Mucosa of descending colon (tissue), 3 donors: ENCODE data around the gene WDR19. TPM values are rescaled to one million over a fixed set of nuclear protein-coding genes. Genes with fewer than 3 reads are reported as not detected.

Experiments used
- ATAC-seq: fragments of 200-7000 bp; cut with Tn5 transposase; one replicate; pipeline ENCODE4 v1.9.1; 2020; ENCODE audit warnings: mild to moderate bottlenecking, moderate library complexity
- DNase-seq, 3 donors: peaks; one replicate each; pipeline ENCODE4 v3.0.0-alpha.2; 2020
- H3K36me3 ChIP-seq: fragments of 200-600 bp; one replicate; pipeline ENCODE4 v1.8.0; 2021; ENCODE audit warnings: low read depth, mild to moderate bottlenecking
- H3K4me1 ChIP-seq: fragments of 200-600 bp; one replicate; pipeline ENCODE4 v1.8.0; 2021; ENCODE audit warnings: low read depth, mild to moderate bottlenecking
- H3K4me3 ChIP-seq: fragments of 200-600 bp; one replicate; pipeline ENCODE4 v1.8.0; 2021; ENCODE audit warnings: mild to moderate bottlenecking
- H3K9me3 ChIP-seq: fragments of 200-600 bp; one replicate; pipeline ENCODE4 v1.8.0; 2021; ENCODE audit warnings: mild to moderate bottlenecking
- intact Hi-C, 2 donors: fragments of 100-400 bp; cut with DNase I in 1 of 2; cut with micrococcal nuclease in 1 of 2; formaldehyde crosslinking; loops; one replicate each; pipeline versions ENCODE4 v1.11.0 to v1.11.1; 2022; cut with DNase I, micrococcal nuclease
- total RNA-seq, 3 donors: library from RNA; stranded (reverse); fragmentation: NEBNext Ultra II Directional in 2 of 3; extraction: Animal tissue kit (Norgen Biotek cat#: 25700) in 2 of 3; gene quantifications; one replicate each; pipeline versions ENCODE4 v1.2.1 to v1.2.4, GENCODE V29; 2021 to 2023
- TF ChIP-seq, protein P1 (sequence below): fragments of 200-600 bp; IDR thresholded peaks from one replicate; pipeline ENCODE4 v1.8.0; 2022; ENCODE audit warnings: antibody characterized with exemption, mild to moderate bottlenecking
- donor health status: DM: no; HTN: no; CAD: no; lungs with moderate emphysema.
- donor health status: DM: no; HTN: no; CAD: no.
- donor health status: DM: no; HTN: yes; CAD: no.

WDR19 gene
- total RNA-seq, 3 donors from 2014 or later, result 6.7 to 29.5 (median 12.0) TPM

- TF ChIP-seq, protein P1, sequence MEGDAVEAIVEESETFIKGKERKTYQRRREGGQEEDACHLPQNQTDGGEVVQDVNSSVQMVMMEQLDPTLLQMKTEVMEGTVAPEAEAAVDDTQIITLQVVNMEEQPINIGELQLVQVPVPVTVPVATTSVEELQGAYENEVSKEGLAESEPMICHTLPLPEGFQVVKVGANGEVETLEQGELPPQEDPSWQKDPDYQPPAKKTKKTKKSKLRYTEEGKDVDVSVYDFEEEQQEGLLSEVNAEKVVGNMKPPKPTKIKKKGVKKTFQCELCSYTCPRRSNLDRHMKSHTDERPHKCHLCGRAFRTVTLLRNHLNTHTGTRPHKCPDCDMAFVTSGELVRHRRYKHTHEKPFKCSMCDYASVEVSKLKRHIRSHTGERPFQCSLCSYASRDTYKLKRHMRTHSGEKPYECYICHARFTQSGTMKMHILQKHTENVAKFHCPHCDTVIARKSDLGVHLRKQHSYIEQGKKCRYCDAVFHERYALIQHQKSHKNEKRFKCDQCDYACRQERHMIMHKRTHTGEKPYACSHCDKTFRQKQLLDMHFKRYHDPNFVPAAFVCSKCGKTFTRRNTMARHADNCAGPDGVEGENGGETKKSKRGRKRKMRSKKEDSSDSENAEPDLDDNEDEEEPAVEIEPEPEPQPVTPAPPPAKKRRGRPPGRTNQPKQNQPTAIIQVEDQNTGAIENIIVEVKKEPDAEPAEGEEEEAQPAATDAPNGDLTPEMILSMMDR, result no peak
- H3K4me1 ChIP-seq, result no peaks in the 10 kb centered on the region
- no peak overlapping the region for H3K4me3 ChIP-seq
- intact Hi-C loops, result no loop called here
- H3K36me3 ChIP-seq, result no peaks in the 10 kb centered on the region
- no peaks in the 10 kb centered on the region for H3K9me3 ChIP-seq
- DNase-seq (no peak), ATAC-seq (no peak)
These were observed 130.5 kb downstream of the WDR19 start for GRCh38 chr4:39312816-39313215.

DNA sequence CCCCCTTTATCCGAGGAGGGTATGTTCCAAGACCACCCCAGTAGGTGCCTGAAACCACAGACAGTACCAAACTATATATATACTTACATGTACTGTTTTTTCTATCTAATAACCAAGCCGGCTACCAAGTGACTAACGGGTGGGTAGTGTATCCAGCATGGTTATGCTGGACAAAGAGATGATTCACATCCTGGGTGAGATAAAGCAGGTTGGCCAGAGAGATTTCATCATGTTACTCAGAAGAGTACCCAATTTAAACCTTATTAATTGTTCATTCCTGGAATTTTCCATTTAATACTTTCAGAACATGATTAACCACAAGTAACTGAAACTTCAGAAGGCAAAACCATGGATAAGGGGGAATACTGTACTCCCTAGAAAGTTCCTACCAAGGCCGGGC is 137.3 kb downstream of the WDR19 start:
- intact Hi-C loops, result no loop called here
- no peak overlapping the region for H3K4me3 ChIP-seq
- no peak for ATAC-seq
- no peaks in the 10 kb centered on the region for H3K36me3 ChIP-seq
- TF ChIP-seq, protein P1, result no peak
- H3K9me3 ChIP-seq, result no peaks in the 10 kb centered on the region
- H3K4me1 ChIP-seq, result no peaks in the 10 kb centered on the region
- no peak for DNase-seq

DNA sequence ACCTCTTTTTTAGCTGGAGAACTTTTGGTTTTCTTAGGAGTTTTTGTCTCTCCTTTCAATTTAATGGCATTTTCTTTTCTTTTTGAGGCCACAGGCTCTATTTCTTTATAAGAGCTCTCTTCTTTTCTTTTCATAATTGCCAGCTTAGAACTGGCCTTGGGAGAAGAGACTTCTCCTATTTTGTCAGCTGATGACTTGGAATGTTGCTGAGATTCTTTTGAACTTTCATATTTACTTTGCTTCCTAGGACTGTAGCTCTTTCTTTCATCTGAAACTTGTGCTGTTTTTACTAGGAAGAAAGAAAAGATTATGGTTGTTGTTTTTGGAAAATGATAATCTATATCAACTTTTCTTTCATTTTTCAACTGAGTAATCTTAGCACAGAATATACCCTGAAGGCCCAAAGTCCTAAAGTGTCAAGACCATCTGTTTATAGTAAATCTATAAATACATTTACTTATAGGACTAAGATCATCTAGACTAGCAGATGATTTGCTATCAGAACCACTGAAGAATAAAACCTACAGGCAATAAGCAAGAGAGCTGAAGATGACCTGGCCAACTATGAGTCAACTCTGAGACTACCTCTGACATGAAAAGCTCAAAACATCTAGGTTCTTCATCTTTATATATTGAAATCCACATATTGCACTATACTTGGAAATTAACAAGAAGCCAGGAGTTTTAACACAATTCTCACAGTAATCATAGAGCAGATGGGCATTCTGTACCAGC is 138.2 kb downstream of the WDR19 start:
- Histone ChIP-seq H3K4me1 (no peaks in the 10 kb centered on the region), H3K36me3 (no peaks in the 10 kb centered on the region), H3K4me3 (no peak overlapping the region), H3K9me3 (no peaks in the 10 kb centered on the region)
- intact Hi-C loops, result no loop called here
- no peak for DNase-seq
- ATAC-seq, result no peak
- TF ChIP-seq, protein P1, result no peak

- no peak for DNase-seq
- TF ChIP-seq, protein P1, result no peak
- no peak for ATAC-seq
- Histone ChIP-seq H3K4me3 (no peak overlapping the region), H3K4me1 (no peaks in the 10 kb centered on the region), H3K36me3 (no peaks in the 10 kb centered on the region), H3K9me3 (no peaks in the 10 kb centered on the region)
- intact Hi-C loops, result no loop called here
These were observed 141.5 kb downstream of the WDR19 start for GRCh38 chr4:39323821-39324220.

GRCh38 chr4:39324446-39324845 is 142.1 kb downstream of the WDR19 start:
- intact Hi-C loops, result no loop called here
- H3K4me3 ChIP-seq, result no peak overlapping the region
- no peak for DNase-seq
- no peaks in the 10 kb centered on the region for H3K36me3 ChIP-seq
- TF ChIP-seq, protein P1, result no peak
- H3K4me1 ChIP-seq, result no peaks in the 10 kb centered on the region
- H3K9me3 ChIP-seq, result no peaks in the 10 kb centered on the region
- ATAC-seq, result peak; percentile 20
